GM13976 (cell line): Measurements from ENCODE around the gene VAMP3.
"Not testable (repeated sequence)": the region's sequence is repeated elsewhere in the genome, so short reads cannot be mapped to it uniquely, and the experiment has no call there.

Experiments
- DNase-seq: peaks from one replicate; pipeline ENCODE4 v3.0.0; 2012; ENCODE audit warnings: low spot score
- CTCF ChIP-seq: IDR thresholded peaks from 2 replicates; pipeline ENCODE4 v1.5.1; 2012; ENCODE audit warnings: borderline replicate concordance, mild to moderate bottlenecking; ENCODE audit not compliant: insufficient read depth; ENCODE audit errors: extremely low read depth, missing control alignments, control extremely low read depth
- in situ Hi-C: fragments of 300-500 bp; cut with MboI; formaldehyde crosslinking; loops from one replicate; pipeline ENCODE4 v1.12.0; 2022; ENCODE audit warnings: low sequenced_read_pairs, mixed read lengths, inconsistent platforms; ENCODE audit not compliant: unreplicated experiment

The VAMP3 gene

GRCh38 chr1:7784492-7785071 is 13.5 kb downstream of the VAMP3 start:
- in situ Hi-C loops, result no loop called here
- DNase-seq, result no peak
- no peak for TF ChIP-seq CTCF

GRCh38 chr1:7785108-7785507 is 14.0 kb downstream of the VAMP3 start:
- in situ Hi-C loops, result no loop called here
- DNase-seq, result no peak
- no peak for TF ChIP-seq CTCF

- DNase-seq, result no peak
- TF ChIP-seq CTCF, result no peak
- in situ Hi-C loops, result no loop called here
Observed at GRCh38 chr1:7786795-7787194, 15.7 kb downstream of the VAMP3 start.

GRCh38 chr1:7789828-7790227 is 18.7 kb downstream of the VAMP3 start:
- in situ Hi-C loops, result no loop called here
- no peak for DNase-seq

GRCh38 chr1:7791027-7791426 is 19.9 kb downstream of the VAMP3 start:
- in situ Hi-C loops, DNase-seq: not testable (repeated sequence)

More at GRCh38 chr1:7789828-7790227, 18.7 kb downstream of the VAMP3 start:
- no peak for TF ChIP-seq CTCF

- TF ChIP-seq CTCF, result no peak
- DNase-seq, result no peak
- in situ Hi-C loops, result no loop called here
Observed at GRCh38 chr1:7795406-7795805, 24.3 kb downstream of the VAMP3 start.

- DNase-seq, result no peak
- in situ Hi-C loops, result no loop called here
- TF ChIP-seq CTCF, result no peak
Observed at GRCh38 chr1:7805460-7805859, 34.4 kb downstream of the VAMP3 start.
